Measurements from ENCODE around the gene TNIP3. TPM values are rescaled to one million over a fixed set of nuclear protein-coding genes. Genes with fewer than 3 reads are reported as not detected.

Gene TNIP3
- total RNA-seq, 1 donor from 2014 or later = not detected

GRCh38 chr4:121112530-121112929 lies 51.6 kb downstream of the TNIP3 start:
- Histone ChIP-seq H3K4me2 (no peak overlapping the region), H3F3A (ENCODE audit: low read depth) (no peaks in the 10 kb centered on the region), H3K79me2 (ENCODE audit: low read depth) (no peaks in the 10 kb centered on the region), H2AFZ (replicated peaks) (no peak overlapping the region), H3K4me1 (peaks cover 3% of the 10 kb centered on the region), H3K9me3 (ENCODE audit: low read depth) (no peaks in the 10 kb centered on the region), H3K36me3 (no peaks in the 10 kb centered on the region), H3K27me3 (no peaks in the 10 kb centered on the region), H3K27ac (no peak overlapping the region), H4K20me1 (ENCODE audit: low read depth) (no peaks in the 10 kb centered on the region), H3K9ac (no peak overlapping the region), H3K4me3 (no peak overlapping the region)
- no peak for DNase-seq (ENCODE audit: low spot score)
- TF ChIP-seq EZH2phosphoT487 (IDR thresholded peaks at IDR 0.05) (no peak), CTCF (IDR thresholded peaks at IDR 0.05) (peak; percentile 58), EZH2 (IDR thresholded peaks at IDR 0.05) (no peak)
- Mint-ChIP-seq H3K27ac (no peak overlapping the region), H3K27me3 (ENCODE audit: insufficient read depth, low read depth) (no peaks in the 10 kb centered on the region), H3K9me3 (no peaks in the 10 kb centered on the region), H3K4me1 (peaks cover 3% of the 10 kb centered on the region), H3K4me3 (no peak overlapping the region), H3K36me3 (no peaks in the 10 kb centered on the region)

- Histone ChIP-seq H3K4me2 (no peak overlapping the region), H3K27ac (no peak overlapping the region), H2AFZ (replicated peaks) (no peak overlapping the region), H3K4me3 (no peak overlapping the region), H3F3A (ENCODE audit: low read depth) (no peaks in the 10 kb centered on the region), H4K20me1 (ENCODE audit: low read depth) (no peaks in the 10 kb centered on the region), H3K4me1 (peaks cover 3% of the 10 kb centered on the region), H3K27me3 (no peaks in the 10 kb centered on the region), H3K9me3 (ENCODE audit: low read depth) (no peaks in the 10 kb centered on the region), H3K36me3 (no peaks in the 10 kb centered on the region), H3K9ac (no peak overlapping the region), H3K79me2 (ENCODE audit: low read depth) (no peaks in the 10 kb centered on the region)
- H3K27me3 Mint-ChIP-seq (ENCODE audit: insufficient read depth, low read depth) = no peaks in the 10 kb centered on the region
- peaks cover 3% of the 10 kb centered on the region for H3K4me1 Mint-ChIP-seq
- TF ChIP-seq EZH2phosphoT487 (IDR thresholded peaks at IDR 0.05) (no peak), EZH2 (IDR thresholded peaks at IDR 0.05) (no peak), CTCF (IDR thresholded peaks at IDR 0.05) (no peak)
- H3K9me3 Mint-ChIP-seq = no peaks in the 10 kb centered on the region
- no peak overlapping the region for H3K27ac Mint-ChIP-seq
- H3K36me3 Mint-ChIP-seq = no peaks in the 10 kb centered on the region
- DNase-seq (ENCODE audit: low spot score) = no peak
- no peak overlapping the region for H3K4me3 Mint-ChIP-seq
These were observed 55.6 kb downstream of the TNIP3 start for GRCh38 chr4:121108557-121108956.

- no peak overlapping the region for H3K9ac ChIP-seq
- Mint-ChIP-seq H3K9me3 (no peaks in the 10 kb centered on the region), H3K27ac (no peak overlapping the region), H3K4me3 (no peak overlapping the region), H3K4me1 (peaks cover 3% of the 10 kb centered on the region), H3K27me3 (ENCODE audit: insufficient read depth, low read depth) (no peaks in the 10 kb centered on the region), H3K36me3 (no peaks in the 10 kb centered on the region)
- H3K4me3 ChIP-seq = no peak overlapping the region
- H3K4me1 ChIP-seq = peaks cover 3% of the 10 kb centered on the region
- DNase-seq (ENCODE audit: low spot score) = no peak
- no peaks in the 10 kb centered on the region for H3K79me2 ChIP-seq (ENCODE audit: low read depth)
- no peaks in the 10 kb centered on the region for H3K36me3 ChIP-seq
- no peaks in the 10 kb centered on the region for H4K20me1 ChIP-seq (ENCODE audit: low read depth)
- H3K4me2 ChIP-seq = no peak overlapping the region
- no peak overlapping the region for H2AFZ ChIP-seq (replicated peaks)
- no peak overlapping the region for H3K27ac ChIP-seq
- no peaks in the 10 kb centered on the region for H3F3A ChIP-seq (ENCODE audit: low read depth)
- H3K9me3 ChIP-seq (ENCODE audit: low read depth) = no peaks in the 10 kb centered on the region
- no peaks in the 10 kb centered on the region for H3K27me3 ChIP-seq
- TF ChIP-seq CTCF (IDR thresholded peaks at IDR 0.05) (no peak), EZH2 (IDR thresholded peaks at IDR 0.05) (no peak), EZH2phosphoT487 (IDR thresholded peaks at IDR 0.05) (no peak)
These were observed 56.6 kb downstream of the TNIP3 start for GRCh38 chr4:121107507-121107906.
